NOMO-1 (cell line): ENCODE measurements around the gene ZKSCAN1.
"Not testable (repeated sequence)": the region's sequence is repeated elsewhere in the genome, so short reads cannot be mapped to it uniquely, and the experiment has no call there.

Experiments
- DNase-seq, 2 experiments: peaks; one replicate each; lab custom pipeline; 2025; ENCODE audit not compliant: unreplicated experiment in 2 of 2; lab: John Stamatoyannopoulos, UW

Gene ZKSCAN1

DNA sequence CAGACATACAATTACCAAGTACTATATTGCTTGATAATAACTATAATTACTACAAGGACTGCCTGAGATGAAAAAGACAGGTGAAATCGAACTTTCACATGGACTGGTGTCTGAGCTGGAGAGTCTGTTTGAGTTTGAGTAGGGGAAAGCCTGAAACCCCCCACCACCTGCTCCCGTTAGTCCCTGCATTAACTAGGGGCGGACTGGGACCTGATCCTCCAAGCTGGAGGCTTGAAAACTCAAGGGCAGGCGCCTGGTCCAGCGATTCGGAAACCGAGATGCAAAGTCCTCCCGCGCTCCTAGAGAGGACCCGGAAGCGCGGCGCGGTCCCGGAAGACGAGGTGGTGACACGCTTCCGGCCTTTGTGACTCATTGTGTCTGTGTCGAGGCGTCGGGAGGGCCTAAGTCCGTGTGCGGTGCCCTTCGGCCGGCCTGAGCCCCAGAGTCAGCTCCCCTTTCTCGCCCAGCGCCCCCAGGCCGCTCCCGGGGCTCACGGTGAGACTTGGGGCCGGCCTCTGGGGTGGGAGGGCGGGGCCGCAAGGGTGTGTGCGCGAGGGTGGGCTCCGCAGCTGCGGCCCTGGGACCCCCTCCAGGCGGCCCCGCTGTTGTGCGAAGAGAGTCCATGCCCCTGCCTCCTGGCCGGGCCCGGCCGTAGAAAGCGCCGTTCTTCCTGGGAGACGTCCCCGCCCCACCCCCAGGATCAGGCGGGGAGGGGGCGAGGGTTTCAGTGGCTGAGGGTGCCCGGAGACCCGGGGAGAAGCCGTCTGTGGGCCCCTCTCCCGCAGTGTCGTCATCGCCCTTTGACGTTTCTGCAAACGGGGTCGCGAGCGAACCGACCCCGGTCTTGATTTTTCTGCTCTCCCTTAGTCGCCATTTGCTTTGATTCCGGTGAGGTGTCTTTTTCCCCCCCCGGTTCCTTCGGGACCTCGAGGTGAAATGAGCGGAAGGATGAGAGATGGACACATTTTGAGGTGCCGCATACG lies at the start of gene ZKSCAN1:
Gene ZKSCAN1 (plus strand): TSS at position 365 of the 983 bp plus-strand sequence. CDS start 7,911 bp downstream, outside the sequence.
- DNase-seq, result peak; percentile 94 to 95

DNA sequence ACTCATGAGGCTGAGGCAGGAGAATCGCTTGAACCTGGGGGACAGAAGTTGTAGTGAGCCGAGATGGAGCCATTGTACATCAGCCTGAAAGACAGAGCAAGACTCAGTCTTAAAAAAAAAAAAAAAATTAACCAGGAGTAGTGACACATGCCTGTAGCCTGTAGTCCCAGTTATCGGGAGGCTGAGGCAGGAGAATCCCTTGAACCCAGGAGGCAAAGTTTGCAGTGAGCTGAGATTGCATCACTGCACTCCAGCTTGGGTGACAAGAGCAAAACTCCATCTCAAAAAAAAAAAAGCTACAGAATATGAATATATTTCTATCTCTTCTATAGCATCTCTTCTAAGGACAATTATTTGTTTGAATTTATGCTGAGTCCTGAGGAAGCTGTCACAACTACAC lies 46.1 kb upstream of the ZKSCAN1 start:
- DNase-seq, result no peak

DNA sequence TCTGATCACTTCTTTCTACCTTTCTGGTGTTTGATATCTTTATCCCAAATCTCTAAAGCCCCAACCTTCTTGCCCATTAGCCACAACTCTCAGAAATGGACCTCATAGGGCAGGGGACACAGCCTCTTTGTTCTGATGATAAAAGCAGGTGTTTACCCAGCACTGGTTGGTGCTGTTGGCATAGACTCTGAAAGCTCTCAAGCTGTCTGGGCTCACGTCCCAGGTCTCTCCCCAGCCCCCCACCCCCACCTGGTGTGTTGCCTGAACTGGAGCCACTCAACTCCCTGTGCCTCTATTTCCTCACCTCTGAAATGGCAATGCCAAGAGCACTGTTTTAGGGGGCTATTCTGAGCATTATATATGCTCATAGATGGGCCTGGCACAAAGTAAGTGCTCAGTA lies 45.6 kb upstream of the ZKSCAN1 start:
- DNase-seq, result not testable (repeated sequence)

DNA sequence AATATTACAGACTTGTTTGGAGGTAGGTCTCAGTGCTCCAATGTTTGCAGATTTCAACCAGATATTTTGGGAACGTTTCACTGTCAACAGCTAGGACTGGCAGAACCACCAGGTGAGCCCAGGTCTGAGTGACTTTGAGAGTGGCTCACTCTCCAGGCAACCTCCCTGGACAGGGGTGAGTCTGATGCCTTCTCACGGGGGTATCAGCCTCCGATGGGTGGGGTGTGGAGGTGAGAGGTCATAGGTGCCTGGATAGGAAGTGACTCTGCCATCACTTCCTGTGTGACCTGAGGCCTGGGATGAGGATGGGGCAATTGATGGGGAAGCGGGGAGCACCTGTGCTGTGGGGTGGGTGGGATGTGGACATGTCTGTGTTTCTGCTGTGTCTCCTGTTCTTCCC lies 44.2 kb upstream of the ZKSCAN1 start:
- DNase-seq, result no peak

DNA sequence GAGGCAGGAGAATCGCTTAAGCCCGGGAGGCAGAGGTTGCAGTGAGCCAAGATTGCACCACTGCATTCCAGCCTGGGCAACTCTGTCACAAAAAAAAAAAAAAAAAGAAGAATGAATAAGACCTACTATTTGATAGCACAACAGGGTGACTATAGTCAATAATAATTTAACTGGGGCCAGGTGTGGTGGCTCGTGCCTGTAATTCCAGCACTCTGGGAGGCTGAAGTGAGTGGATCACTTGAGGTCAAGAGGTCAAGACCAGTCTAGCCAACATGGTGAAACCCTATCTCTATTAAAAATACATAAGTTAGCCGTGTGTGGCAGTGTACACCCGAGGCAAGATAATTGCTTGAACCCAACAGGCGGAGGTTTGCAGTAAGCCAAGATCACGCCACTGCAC lies 41.6 kb upstream of the ZKSCAN1 start:
- not testable (repeated sequence) for DNase-seq

DNA sequence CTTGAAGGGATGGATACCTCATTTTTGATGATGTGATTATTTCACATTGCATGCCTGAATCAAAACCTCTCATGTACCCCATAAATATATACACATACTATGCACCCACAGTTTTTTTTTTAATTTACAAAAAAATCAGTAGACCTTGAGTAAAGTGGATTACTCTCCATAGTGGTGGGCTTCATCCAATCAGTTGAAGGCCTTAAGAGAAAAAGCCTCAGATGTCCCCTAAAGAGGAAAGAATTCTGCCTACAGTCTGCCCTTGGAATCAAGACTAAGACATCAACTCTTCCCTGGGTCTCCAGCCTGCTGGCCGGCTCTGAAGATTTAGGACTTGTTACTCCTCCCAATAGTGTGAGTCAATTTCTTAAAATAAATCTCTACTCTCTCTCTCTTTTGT lies 40.7 kb upstream of the ZKSCAN1 start:
- DNase-seq, result no peak

DNA sequence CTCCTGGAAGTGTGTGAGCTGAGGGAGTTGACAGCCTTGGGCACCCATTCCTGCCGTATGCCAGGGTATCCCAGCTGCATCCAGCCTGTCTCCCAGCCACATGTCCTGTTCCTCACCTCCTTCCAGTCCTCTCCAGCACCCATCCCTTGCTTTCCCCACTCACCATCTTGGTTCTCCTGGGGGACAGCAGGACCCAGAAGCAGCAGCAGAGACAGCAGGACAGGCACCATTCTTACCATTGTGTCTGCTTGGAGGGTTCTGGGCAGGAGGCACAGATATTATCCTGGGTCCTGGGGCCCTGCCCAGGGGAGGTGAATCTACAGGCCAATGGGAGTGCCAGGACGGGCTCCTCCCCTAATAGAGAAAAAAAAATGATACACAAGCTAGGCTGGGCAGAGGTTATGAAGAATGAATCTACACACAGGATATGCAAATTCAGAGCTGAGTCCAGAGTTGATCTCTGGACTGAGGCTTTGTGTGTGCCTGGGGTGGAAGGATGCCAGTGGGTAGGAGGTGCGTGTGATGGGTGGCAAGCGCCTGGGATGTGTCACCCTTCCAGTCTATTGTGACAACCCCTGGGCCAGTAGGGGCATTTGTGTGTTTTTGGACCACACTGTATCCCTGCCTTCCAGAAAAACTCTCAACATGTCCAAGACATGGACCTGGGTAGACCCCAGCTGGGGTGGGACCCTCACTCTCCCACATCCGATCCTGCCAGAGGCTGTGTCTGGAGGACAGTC lies 39.4 kb upstream of the ZKSCAN1 start, which contains the start of gene AZGP1:
Gene AZGP1 (minus strand): TSS at position 250 of the 740 bp plus-strand sequence. CDS start 11 bp downstream, at position 239.
- DNase-seq, result no peak

DNA sequence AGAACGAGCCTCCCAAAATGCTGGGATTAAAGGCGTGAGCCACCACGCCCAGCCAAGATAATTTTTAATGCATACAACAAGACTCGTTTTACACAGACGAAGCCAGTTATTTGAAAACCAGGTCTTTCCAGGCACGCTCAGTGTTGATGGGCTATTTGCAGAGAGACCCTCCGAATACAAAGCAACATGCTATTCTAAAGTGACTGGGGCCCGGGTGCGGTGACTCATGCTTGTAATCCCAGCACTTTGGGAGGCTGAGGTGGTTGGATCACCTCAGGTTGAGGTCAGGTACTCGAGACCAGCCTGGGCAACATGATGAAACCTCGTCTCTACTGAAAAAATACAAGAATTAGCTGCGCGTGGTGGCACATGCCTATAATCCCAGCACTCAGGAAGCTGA lies 38.8 kb upstream of the ZKSCAN1 start:
- no peak for DNase-seq

DNA sequence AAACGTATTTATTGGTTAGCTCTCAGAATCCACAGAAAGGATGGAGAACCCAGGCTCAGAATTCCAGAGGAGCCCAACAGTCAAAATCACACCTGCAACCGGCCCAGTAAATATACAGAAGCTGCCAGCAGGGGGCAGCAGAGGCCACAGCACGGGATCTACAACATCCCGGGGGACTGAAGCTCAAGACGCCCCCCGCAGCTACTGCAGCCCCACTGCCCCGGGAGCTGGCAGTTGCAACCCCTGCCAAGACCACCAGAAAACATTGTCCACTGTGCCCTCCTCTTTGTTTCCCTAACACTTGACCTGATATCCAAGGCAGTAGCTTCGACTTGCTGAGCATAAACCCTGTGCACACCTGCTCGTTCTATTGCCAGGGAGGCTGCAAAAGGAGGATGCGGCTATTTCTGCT lies 35.6 kb upstream of the ZKSCAN1 start:
- peak; percentile 48 to 55 for DNase-seq

DNA sequence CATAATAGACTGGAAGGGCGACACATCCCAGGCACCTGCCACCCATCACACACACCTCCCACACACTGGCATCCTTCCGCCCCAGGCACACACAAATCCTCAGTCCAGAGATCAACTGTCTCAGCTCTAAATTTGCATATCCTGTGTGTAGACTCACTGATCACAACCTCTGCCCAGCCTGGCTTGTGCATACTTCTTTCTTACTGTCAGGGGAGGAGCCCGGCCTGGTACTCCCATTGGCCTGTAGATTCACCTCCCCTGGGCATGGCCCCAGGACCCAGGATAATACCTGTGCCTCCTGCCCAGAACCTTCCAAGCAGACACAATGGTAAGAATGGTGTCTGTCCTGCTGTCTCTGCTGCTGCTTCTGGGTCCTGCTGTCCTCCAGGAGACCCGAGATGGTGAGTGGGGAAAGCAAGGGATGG lies 34.9 kb upstream of the ZKSCAN1 start:
- not testable (repeated sequence) for DNase-seq

DNA sequence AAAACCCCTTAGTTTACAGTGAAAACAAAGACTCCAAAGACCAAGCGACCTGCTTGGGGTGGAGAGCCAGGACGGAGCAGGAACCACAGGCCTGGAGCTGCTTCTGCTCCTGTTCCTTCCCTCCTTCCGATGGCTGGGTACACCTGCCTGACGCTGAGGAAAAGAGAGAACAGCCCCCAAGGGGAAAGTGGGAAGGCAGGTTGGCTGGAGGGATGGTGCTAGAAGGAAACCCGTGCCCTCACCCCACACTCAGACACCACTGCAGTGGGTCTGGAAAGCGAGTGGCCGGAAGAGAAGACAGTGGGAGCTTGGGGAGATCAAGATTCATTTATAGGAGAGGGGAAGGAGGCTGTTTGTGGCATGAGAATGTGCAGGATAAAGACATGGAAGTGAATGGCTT lies 34.3 kb upstream of the ZKSCAN1 start:
- not testable (repeated sequence) for DNase-seq

DNA sequence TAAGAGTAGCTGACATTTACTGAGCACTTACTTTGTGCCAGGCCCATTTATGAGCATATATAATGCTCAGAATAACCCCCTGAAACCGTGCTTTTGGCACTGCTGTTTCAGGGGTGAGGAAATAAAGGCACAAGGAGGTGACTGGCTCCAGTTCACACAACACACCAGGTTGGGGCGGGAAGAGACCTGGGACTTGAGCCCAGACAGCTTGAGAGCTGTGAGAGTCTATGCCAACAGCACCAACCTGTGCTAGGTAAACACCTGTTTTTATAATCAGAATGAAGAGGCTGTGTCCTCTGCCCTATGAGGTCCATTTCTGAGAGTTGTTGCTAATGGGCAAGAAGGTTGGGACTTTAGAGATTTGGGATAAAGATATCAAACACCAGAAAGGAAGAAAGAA lies 30.8 kb upstream of the ZKSCAN1 start:
- no peak for DNase-seq

DNA sequence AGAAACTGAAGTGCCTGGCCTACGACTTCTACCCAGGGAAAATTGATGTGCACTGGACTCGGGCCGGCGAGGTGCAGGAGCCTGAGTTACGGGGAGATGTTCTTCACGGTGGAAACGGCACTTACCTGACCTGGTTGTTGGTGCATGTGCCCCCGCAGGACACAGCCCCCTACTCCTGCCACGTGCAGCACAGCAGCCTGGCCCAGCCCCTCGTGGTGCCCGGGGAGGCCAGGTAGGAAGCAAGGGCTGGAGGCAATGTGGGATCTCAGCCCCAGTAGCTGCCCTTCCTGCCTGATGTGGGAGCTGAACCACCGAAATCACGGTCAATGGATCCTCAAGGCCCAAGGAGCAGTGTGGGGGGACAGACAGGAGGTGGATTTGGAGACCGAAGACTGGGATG lies 28.1 kb upstream of the ZKSCAN1 start:
- DNase-seq, result not testable (repeated sequence)

DNA sequence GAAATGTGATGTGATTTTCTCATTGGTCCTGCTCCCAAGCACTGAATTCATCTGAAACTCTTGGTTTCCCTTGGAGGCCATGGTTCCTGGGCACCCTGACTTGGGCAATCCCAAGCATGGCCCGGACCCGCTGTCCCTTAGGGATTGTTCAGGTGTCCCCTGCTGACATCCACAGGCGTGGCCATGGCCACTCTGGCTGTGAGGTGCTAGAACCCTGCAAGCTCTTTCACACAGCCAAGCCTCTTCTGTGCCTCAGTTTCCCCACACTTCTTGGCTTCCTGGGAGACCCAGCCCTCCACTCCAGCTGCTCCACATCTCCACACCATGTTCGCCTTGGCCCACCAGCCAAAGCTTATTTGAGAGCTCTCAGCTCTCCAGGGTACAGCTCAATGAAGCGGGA lies 27.6 kb upstream of the ZKSCAN1 start:
- DNase-seq, result no peak

DNA sequence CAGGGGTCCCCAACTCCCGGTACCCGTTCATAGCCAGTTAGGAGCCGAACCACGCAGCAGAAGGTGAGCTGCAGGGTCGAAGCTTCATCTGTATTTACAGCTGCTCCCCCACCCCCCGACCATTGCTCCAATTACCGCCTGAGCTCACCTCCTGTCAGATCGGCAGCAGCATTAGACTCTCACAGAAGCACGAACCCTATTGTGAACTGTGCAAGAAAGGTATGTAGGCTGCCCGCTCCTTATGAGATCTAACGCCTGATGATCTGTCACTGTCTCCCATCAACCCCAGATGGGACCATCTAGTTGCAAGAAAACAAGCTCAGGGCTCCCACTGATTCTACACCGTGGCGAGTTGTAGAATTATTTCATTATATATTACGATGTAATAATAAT lies 24.9 kb upstream of the ZKSCAN1 start:
- DNase-seq, result no peak

DNA sequence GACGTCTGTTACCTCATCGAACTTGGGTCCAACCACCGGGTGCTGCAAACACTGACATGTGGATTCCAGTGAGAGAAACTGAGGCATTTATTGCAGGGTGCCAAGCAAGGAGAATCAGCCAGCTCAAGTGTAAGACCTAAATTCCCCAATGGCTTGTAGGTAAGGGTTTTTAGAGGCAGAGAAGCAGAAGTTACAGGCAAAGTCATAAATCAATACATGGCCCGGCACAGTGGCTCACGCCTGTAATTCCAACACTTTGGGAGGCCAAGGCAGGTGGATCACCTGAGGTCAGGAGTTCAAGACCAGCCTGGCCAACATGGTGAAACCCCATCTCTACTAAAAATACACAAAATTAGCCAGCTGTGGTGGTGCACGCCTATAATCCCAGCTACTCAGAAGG lies 23.9 kb upstream of the ZKSCAN1 start:
- DNase-seq, result not testable (repeated sequence)

DNA sequence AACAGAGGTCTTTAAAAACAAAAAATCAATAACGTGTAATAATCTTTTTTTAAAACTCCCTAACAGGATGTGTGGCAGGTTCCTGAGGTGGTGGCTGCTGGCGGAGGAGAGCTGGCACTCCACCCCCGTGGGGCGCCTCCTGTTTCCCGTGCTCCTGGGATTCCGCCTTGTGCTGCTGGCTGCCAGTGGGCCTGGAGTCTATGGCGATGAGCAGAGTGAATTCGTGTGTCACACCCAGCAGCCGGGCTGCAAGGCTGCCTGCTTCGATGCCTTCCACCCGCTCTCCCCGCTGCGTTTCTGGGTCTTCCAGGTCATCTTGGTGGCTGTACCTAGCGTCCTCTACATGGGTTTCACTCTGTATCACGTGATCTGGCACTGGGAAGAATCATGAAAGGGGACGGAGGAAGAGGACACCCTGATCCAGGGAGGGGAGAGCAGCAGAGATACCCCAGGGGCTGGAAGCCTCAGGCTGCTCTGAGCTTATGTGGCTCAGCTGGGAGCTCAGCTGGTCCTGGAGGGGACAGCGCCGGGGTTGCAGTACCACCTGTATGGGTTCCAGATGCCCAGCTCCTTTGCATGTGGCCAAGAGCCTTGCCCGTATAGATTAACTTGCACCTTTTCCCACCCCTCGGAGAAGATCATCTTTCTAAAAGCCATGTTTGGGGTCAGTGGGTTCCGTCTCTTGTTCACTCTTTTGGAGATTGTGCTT lies 22.9 kb upstream of the ZKSCAN1 start:
- no peak for DNase-seq

DNA sequence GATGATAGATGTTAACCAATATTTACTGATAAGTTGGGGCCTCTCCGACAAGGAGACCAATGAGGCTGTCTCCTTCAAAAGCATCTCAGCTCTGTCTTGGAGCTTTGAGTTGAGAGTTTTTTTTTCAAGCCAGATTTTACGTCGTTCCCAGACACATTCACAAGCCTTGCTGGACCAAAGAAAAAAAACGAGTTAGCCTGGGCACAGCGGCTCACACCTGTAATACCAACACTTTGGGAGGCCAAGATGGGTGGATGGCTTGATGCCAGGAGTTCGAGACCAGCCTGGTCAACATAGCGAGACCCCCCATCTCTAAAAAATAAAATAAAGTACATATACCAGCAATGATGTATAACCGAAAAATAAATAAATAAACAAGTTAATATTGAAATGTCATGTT lies 20.6 kb upstream of the ZKSCAN1 start:
- DNase-seq, result no peak

DNA sequence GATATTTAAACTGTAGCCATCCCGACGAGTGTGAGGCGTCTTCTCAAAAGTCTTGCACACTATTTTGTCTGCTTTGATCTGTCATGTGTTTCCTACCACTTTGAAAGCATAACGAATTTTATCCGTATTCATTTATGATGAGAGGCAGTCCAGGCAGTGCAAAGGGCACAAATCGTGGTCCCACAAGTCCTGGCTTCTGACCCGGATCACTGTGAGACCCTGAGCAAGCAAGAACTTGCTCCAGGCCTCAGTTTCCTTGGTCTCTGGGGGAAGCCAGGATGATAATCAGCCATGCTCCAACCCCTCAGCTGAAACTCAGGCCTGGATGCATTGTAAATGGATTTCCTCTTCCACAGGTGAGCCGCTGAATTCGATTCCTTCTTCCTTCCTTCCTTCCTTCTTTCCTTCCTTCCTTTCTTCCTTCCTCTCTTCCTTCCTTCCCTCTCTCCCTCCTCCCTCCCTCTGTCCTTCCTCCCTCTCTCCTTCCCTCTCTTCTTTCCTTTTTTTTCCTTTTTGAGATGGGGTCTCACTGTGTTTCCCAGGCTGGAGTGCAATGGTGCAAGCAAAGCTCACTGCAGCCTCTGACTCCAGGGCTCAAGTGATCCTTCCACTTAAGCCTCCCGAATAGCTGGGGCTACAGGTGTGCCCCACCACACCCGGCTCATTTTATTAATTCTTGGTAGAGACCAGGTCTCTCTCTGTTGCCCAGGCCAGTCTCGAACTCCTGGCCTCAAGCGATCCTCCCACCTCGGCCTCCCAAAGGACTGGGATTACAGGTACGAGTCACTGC lies 18.4 kb upstream of the ZKSCAN1 start:
- no peak for DNase-seq

DNA sequence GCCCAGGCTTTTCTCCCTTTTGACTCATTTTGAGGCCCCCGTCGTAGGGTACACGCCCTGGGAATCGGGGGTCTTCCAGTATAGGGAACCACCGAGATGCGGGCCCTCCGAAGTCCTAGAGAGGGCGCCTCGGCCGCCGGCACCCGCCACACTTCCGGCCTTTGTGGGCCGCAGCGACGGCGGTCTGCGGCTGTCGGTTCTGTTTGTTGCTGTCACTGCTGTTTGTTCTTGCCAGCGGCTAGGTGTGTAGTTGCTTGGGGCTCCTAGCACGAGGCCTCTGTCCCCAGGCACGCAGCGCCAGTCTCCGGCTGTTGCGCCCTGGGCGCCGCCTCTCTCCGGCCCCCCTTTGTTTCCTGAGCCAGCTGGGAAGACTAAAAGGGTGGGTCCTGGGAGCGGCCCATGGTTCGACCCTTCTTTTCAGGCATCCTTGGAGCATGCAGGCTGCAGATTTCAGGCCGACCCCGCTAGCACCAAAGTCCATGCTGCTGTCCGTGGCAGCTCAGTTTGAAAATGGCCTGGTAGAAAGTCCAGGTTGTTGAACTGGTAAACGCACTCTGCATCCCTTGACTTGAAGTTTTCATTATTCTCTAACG lies 17.8 kb upstream of the ZKSCAN1 start:
- DNase-seq, result peak; percentile 44 to 47
